Astrocyte (in vitro differentiated cells and primary cell): ENCODE measurements around the gene WNT1. TPM values are rescaled to one million over a fixed set of nuclear protein-coding genes. Genes with fewer than 3 reads are reported as not detected.

Experiments
- DNase-seq: peaks from one replicate; pipeline ENCODE4 v3.0.0-alpha.2; 2010; ENCODE audit warnings: low read depth
- FAIRE-seq: peaks from 2 replicates; lab custom pipeline; 2011; peaks lifted over from hg19 to GRCh38; lab: Jason Lieb, UNC
- H2AFZ ChIP-seq: 2 replicates; pipeline ENCODE4 v1.6.0; 2012; ENCODE audit warnings: low read depth, low read length, inconsistent platforms
- H3K27ac ChIP-seq: 2 replicates; pipeline ENCODE4 v1.5.1; 2011; ENCODE audit warnings: low read depth, low read length, inconsistent platforms
- H3K27me3 ChIP-seq: 2 replicates; pipeline ENCODE4 v1.6.0; 2011; ENCODE audit warnings: low read length, inconsistent platforms; ENCODE audit not compliant: insufficient read depth
- H3K36me3 ChIP-seq: 2 replicates; pipeline ENCODE4 v1.5.1; 2011; ENCODE audit warnings: low read length, inconsistent platforms; ENCODE audit not compliant: insufficient read depth
- H3K4me1 ChIP-seq: 2 replicates; pipeline ENCODE4 v1.5.1; 2011; ENCODE audit warnings: low read length, inconsistent platforms; ENCODE audit not compliant: insufficient read depth
- H3K4me2 ChIP-seq: 2 replicates; pipeline ENCODE4 v1.6.0; 2012; ENCODE audit warnings: low read length, inconsistent platforms
- H3K4me3 ChIP-seq: 2 replicates; pipeline ENCODE4 v1.5.1; 2011; ENCODE audit warnings: low read depth, mild to moderate bottlenecking, low read length, inconsistent platforms; ENCODE audit not compliant: insufficient read depth
- H3K79me2 ChIP-seq: 2 replicates; pipeline ENCODE4 v1.6.0; 2012; ENCODE audit warnings: mild to moderate bottlenecking, low read length, inconsistent platforms; ENCODE audit not compliant: insufficient read depth
- H3K9ac ChIP-seq: 2 replicates; pipeline ENCODE4 v1.6.0; 2012; ENCODE audit warnings: mild to moderate bottlenecking, low read length, inconsistent platforms
- H3K9me3 ChIP-seq: 2 replicates; pipeline ENCODE4 v1.5.1; 2012; ENCODE audit warnings: low read depth, mild to moderate bottlenecking, low read length, inconsistent platforms; ENCODE audit not compliant: insufficient read depth
- H4K20me1 ChIP-seq: 2 replicates; pipeline ENCODE4 v1.6.0; 2012; ENCODE audit warnings: low read length, inconsistent platforms; ENCODE audit not compliant: insufficient read depth
- H3K27ac Mint-ChIP-seq: one replicate; pipeline ENCODE4 v1.8.0; 2021; ENCODE audit warnings: mild to moderate bottlenecking, mixed read lengths; ENCODE audit not compliant: unreplicated experiment
- H3K27me3 Mint-ChIP-seq: one replicate; pipeline ENCODE4 v1.8.0; 2021; ENCODE audit warnings: low read depth, mixed read lengths; ENCODE audit not compliant: unreplicated experiment
- H3K36me3 Mint-ChIP-seq: one replicate; pipeline ENCODE4 v1.8.0; 2021; ENCODE audit warnings: low read depth, mixed read lengths; ENCODE audit not compliant: unreplicated experiment
- H3K4me1 Mint-ChIP-seq: one replicate; pipeline ENCODE4 v1.8.0; 2021; ENCODE audit warnings: low read depth, mixed read lengths; ENCODE audit not compliant: unreplicated experiment
- H3K4me3 Mint-ChIP-seq: one replicate; pipeline ENCODE4 v1.8.0; 2021; ENCODE audit warnings: mild to moderate bottlenecking, moderate library complexity, mixed read lengths; ENCODE audit not compliant: unreplicated experiment
- H3K9me3 Mint-ChIP-seq: one replicate; pipeline ENCODE4 v1.8.0; 2021; ENCODE audit warnings: mild to moderate bottlenecking, mixed read lengths; ENCODE audit not compliant: unreplicated experiment
- EZH2 ChIP-seq: IDR thresholded peaks from 2 replicates; pipeline ENCODE4 v1.6.1; 2012; ENCODE audit warnings: mild to moderate bottlenecking, low read length, inconsistent platforms; ENCODE audit not compliant: insufficient read depth
- total RNA-seq: library from RNA; stranded (reverse); gene quantifications from 2 replicates; pipeline ENCODE4 v1.2.1, GENCODE V29; 2021
- TF ChIP-seq, protein P1 (sequence below): IDR thresholded peaks from 2 replicates; pipeline ENCODE4 v1.5.1; 2011; ENCODE audit warnings: low read depth, mild to moderate bottlenecking, inconsistent platforms, low read length, moderate library complexity; ENCODE audit not compliant: insufficient read depth

The WNT1 gene
- total RNA-seq, 1 donor from 2014 or later, result not detected

DNA sequence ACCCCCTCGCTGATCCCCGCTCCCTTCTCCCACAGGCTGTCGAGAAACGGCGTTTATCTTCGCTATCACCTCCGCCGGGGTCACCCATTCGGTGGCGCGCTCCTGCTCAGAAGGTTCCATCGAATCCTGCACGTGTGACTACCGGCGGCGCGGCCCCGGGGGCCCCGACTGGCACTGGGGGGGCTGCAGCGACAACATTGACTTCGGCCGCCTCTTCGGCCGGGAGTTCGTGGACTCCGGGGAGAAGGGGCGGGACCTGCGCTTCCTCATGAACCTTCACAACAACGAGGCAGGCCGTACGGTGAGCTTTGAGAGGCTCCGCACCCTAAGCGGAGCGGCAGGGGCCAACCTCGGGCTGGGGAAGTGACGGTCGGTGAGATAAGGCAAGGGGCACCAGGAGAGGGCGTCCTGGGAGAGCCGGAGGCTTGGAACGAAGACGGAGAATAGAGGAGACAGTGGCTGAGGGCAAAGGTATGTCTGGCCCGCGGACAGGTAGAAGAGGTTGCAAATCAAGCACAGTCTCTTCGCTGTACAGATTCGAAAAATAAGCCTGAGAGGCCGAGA lies 2.3 kb downstream of the WNT1 start:
- Histone ChIP-seq H3K4me3 (no peak overlapping the region), H3K36me3 (no peaks in the 10 kb centered on the region), H3K79me2 (no peaks in the 10 kb centered on the region), H3K4me1 (peaks cover 35% of the 10 kb centered on the region), H3K27ac (no peak overlapping the region), H2AFZ (peak overlapping the region; percentile 68), H4K20me1 (peaks cover 39% of the 10 kb centered on the region), H3K27me3 (peaks cover 91% of the 10 kb centered on the region), H3K9ac (no peak overlapping the region), H3K4me2 (peak overlapping the region; percentile 50), H3K9me3 (peaks cover 7% of the 10 kb centered on the region)
- peak; percentile 80 for TF ChIP-seq EZH2
- TF ChIP-seq, protein P1, sequence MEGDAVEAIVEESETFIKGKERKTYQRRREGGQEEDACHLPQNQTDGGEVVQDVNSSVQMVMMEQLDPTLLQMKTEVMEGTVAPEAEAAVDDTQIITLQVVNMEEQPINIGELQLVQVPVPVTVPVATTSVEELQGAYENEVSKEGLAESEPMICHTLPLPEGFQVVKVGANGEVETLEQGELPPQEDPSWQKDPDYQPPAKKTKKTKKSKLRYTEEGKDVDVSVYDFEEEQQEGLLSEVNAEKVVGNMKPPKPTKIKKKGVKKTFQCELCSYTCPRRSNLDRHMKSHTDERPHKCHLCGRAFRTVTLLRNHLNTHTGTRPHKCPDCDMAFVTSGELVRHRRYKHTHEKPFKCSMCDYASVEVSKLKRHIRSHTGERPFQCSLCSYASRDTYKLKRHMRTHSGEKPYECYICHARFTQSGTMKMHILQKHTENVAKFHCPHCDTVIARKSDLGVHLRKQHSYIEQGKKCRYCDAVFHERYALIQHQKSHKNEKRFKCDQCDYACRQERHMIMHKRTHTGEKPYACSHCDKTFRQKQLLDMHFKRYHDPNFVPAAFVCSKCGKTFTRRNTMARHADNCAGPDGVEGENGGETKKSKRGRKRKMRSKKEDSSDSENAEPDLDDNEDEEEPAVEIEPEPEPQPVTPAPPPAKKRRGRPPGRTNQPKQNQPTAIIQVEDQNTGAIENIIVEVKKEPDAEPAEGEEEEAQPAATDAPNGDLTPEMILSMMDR, result no peak
- Mint-ChIP-seq H3K27me3 (peaks cover 85% of the 10 kb centered on the region), H3K36me3 (no peaks in the 10 kb centered on the region), H3K9me3 (peaks cover 14% of the 10 kb centered on the region), H3K27ac (no peak overlapping the region), H3K4me3 (no peak overlapping the region), H3K4me1 (peaks cover 2% of the 10 kb centered on the region)
- FAIRE-seq (no peak), DNase-seq (no peak)

DNA sequence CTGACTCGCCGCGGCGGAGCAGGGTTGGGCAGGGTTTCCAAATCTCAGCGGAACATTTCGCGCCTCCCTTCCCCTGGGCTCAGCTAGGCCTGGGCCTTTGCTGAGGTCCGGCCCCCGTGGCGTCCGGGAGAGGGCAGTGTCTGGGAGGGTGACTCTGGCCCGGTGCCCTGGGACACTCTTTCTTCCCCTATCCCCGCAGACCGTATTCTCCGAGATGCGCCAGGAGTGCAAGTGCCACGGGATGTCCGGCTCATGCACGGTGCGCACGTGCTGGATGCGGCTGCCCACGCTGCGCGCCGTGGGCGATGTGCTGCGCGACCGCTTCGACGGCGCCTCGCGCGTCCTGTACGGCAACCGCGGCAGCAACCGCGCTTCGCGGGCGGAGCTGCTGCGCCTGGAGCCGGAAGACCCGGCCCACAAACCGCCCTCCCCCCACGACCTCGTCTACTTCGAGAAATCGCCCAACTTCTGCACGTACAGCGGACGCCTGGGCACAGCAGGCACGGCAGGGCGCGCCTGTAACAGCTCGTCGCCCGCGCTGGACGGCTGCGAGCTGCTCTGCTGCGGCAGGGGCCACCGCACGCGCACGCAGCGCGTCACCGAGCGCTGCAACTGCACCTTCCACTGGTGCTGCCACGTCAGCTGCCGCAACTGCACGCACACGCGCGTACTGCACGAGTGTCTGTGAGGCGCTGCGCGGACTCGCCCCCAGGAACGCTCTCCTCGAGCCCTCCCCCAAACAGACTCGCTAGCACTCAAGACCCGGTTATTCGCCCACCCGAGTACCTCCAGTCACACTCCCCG lies 3.0 kb downstream of the WNT1 start:
- no peak for DNase-seq
- Mint-ChIP-seq H3K27me3 (peaks cover 82% of the 10 kb centered on the region), H3K4me1 (peaks cover 2% of the 10 kb centered on the region), H3K9me3 (peaks cover 14% of the 10 kb centered on the region), H3K27ac (peak overlapping the region; percentile 36), H3K4me3 (no peak overlapping the region), H3K36me3 (no peaks in the 10 kb centered on the region)
- Histone ChIP-seq H3K9me3 (peaks cover 7% of the 10 kb centered on the region), H3K4me2 (peak overlapping the region; percentile 50), H3K9ac (no peak overlapping the region), H2AFZ (peak overlapping the region; percentile 68), H3K4me3 (no peak overlapping the region), H3K36me3 (no peaks in the 10 kb centered on the region), H3K27ac (no peak overlapping the region), H3K4me1 (peaks cover 35% of the 10 kb centered on the region), H3K79me2 (no peaks in the 10 kb centered on the region), H3K27me3 (peaks cover 92% of the 10 kb centered on the region), H4K20me1 (peaks cover 39% of the 10 kb centered on the region)
- FAIRE-seq, result no peak
- peak; percentile 26 for TF ChIP-seq EZH2
- TF ChIP-seq, protein P1, result no peak

DNA sequence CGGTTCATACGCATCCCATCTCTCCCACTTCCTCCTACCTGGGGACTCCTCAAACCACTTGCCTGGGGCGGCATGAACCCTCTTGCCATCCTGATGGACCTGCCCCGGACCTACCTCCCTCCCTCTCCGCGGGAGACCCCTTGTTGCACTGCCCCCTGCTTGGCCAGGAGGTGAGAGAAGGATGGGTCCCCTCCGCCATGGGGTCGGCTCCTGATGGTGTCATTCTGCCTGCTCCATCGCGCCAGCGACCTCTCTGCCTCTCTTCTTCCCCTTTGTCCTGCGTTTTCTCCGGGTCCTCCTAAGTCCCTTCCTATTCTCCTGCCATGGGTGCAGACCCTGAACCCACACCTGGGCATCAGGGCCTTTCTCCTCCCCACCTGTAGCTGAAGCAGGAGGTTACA lies 3.6 kb downstream of the WNT1 start:
- no peak for FAIRE-seq
- no peak for DNase-seq

More for the DNA sequence above, 3.6 kb downstream of the WNT1 start:
- Histone ChIP-seq H3K4me3 (no peak overlapping the region), H3K36me3 (no peaks in the 10 kb centered on the region), H3K4me1 (peaks cover 35% of the 10 kb centered on the region), H3K4me2 (peak overlapping the region; percentile 50), H2AFZ (no peak overlapping the region), H3K9me3 (peaks cover 7% of the 10 kb centered on the region), H3K27ac (no peak overlapping the region), H3K9ac (no peak overlapping the region), H3K27me3 (peaks cover 92% of the 10 kb centered on the region), H4K20me1 (peaks cover 39% of the 10 kb centered on the region), H3K79me2 (no peaks in the 10 kb centered on the region)
- no peak overlapping the region for H3K4me3 Mint-ChIP-seq
- peaks cover 14% of the 10 kb centered on the region for H3K9me3 Mint-ChIP-seq
- peak overlapping the region; percentile 36 for H3K27ac Mint-ChIP-seq
- peaks cover 2% of the 10 kb centered on the region for H3K4me1 Mint-ChIP-seq
- H3K36me3 Mint-ChIP-seq, result no peaks in the 10 kb centered on the region
- H3K27me3 Mint-ChIP-seq, result peaks cover 80% of the 10 kb centered on the region
- TF ChIP-seq EZH2, result peak; percentile 23
- TF ChIP-seq, protein P1, result no peak
